GM23338 (cell line): ENCODE data around the gene DNAH9. TPM values are rescaled to one million over a fixed set of nuclear protein-coding genes. Genes with fewer than 3 reads are reported as not detected.

Experiments used
- ATAC-seq: fragments of 200-7000 bp; cut with Tn5 transposase; 3 replicates; pipeline ENCODE4 v1.9.1; 2020
- DNase-seq: peaks from one replicate; pipeline ENCODE4 v3.0.0-alpha.2; 2015; ENCODE audit warnings: low spot score
- H2AFZ ChIP-seq: fragments of 200-600 bp; sonication (generic); 2 replicates; pipeline ENCODE4 v1.8.0; 2016; ENCODE audit warnings: antibody characterized with exemption, mild to moderate bottlenecking, moderate library complexity
- H3F3A ChIP-seq: fragments of 200-600 bp; sonication (generic); replicated peaks from 2 replicates; pipeline ENCODE4 v1.8.0; 2017; ENCODE audit warnings: antibody characterized with exemption, mixed run types, low read depth
- H3K27ac ChIP-seq: fragments of 200-600 bp; sonication (generic); 2 replicates; pipeline ENCODE4 v1.6.1; 2016; ENCODE audit warnings: low read depth
- H3K27me3 ChIP-seq: fragments of 200-600 bp; sonication (generic); 2 replicates; pipeline ENCODE4 v1.8.0; 2016; ENCODE audit warnings: mild to moderate bottlenecking, mixed run types, moderate library complexity; ENCODE audit not compliant: insufficient read depth
- H3K36me3 ChIP-seq: fragments of 200-600 bp; sonication (generic); 2 replicates; pipeline ENCODE4 v1.8.0; 2016; ENCODE audit warnings: mild to moderate bottlenecking; ENCODE audit not compliant: insufficient read depth
- H3K4me1 ChIP-seq: fragments of 200-600 bp; sonication (generic); 2 replicates; pipeline ENCODE4 v1.8.0; 2016; ENCODE audit warnings: mild to moderate bottlenecking, moderate library complexity; ENCODE audit not compliant: insufficient read depth
- H3K4me2 ChIP-seq: fragments of 200-600 bp; sonication (generic); 2 replicates; pipeline ENCODE4 v1.7.1; 2017; ENCODE audit warnings: mixed run types
- H3K4me3 ChIP-seq: fragments of 200-600 bp; sonication (generic); 2 replicates; pipeline ENCODE4 v1.6.1; 2016; ENCODE audit warnings: mixed run types
- H3K79me2 ChIP-seq: fragments of 200-600 bp; sonication (generic); replicated peaks from 2 replicates; pipeline ENCODE4 v1.8.0; 2017; ENCODE audit warnings: mild to moderate bottlenecking; ENCODE audit not compliant: insufficient read depth
- H3K9me2 ChIP-seq: fragments of 200-600 bp; sonication (generic); 2 replicates; pipeline ENCODE4 v1.8.0; 2017; ENCODE audit not compliant: insufficient read depth
- H4K20me1 ChIP-seq: fragments of 200-600 bp; sonication (generic); replicated peaks from 2 replicates; pipeline ENCODE4 v1.8.0; 2017; ENCODE audit warnings: mild to moderate bottlenecking; ENCODE audit not compliant: insufficient read depth
- H3K27ac Mint-ChIP-seq: 2 replicates; pipeline ENCODE4 v1.8.0; 2020; ENCODE audit warnings: inconsistent platforms, mild to moderate bottlenecking, moderate library complexity, mixed read lengths
- H3K27me3 Mint-ChIP-seq: 3 replicates; pipeline ENCODE4 v1.8.0; 2022; ENCODE audit warnings: low read depth, mild to moderate bottlenecking, moderate library complexity, mixed read lengths, inconsistent platforms; ENCODE audit not compliant: insufficient read depth, poor library complexity
- H3K36me3 Mint-ChIP-seq: 3 replicates; pipeline ENCODE4 v1.8.0; 2021; ENCODE audit warnings: low read depth, mild to moderate bottlenecking, inconsistent platforms, moderate library complexity, mixed read lengths
- H3K4me1 Mint-ChIP-seq: 3 replicates; pipeline ENCODE4 v1.8.0; 2020; ENCODE audit warnings: mild to moderate bottlenecking, inconsistent platforms, mixed read lengths
- H3K4me3 Mint-ChIP-seq: 3 replicates; pipeline ENCODE4 v1.8.0; 2021; ENCODE audit warnings: moderate library complexity, mild to moderate bottlenecking, inconsistent platforms, mixed read lengths
- H3K9me3 Mint-ChIP-seq: 3 replicates; pipeline ENCODE4 v1.8.0; 2020; ENCODE audit warnings: moderate library complexity, mild to moderate bottlenecking, inconsistent platforms, mixed read lengths
- CREB1 ChIP-seq: fragments of 250-450 bp; sonication (Bioruptor Pico); IDR thresholded peaks from 2 replicates; pipeline ENCODE4 v1.5.0; 2020; ENCODE audit warnings: low read depth, mild to moderate bottlenecking, moderate library complexity
- CTCF ChIP-seq, 2 experiments: fragments of 200-600 bp in 1 of 2; sonication (generic) in 1 of 2; conservative IDR thresholded peaks; 2 replicates each; pipeline versions ENCODE4 v1.5.1 to v1.6.1; 2016 to 2017; ENCODE audit warnings: antibody characterized with exemption in 2 of 2, low read depth in 2 of 2, mild to moderate bottlenecking in 2 of 2, moderate library complexity in 1 of 2
- EZH2 ChIP-seq: fragments of 200-600 bp; sonication (generic); IDR thresholded peaks from one replicate; pipeline ENCODE4 v1.8.0; 2017; ENCODE audit warnings: antibody characterized with exemption, mild to moderate bottlenecking, low read depth; ENCODE audit not compliant: unreplicated experiment
- EZH2phosphoT487 ChIP-seq: fragments of 200-600 bp; sonication (generic); IDR thresholded peaks from one replicate; pipeline ENCODE4 v1.8.1; 2018; ENCODE audit warnings: antibody characterized with exemption; ENCODE audit not compliant: unreplicated experiment
- NANOG ChIP-seq: IDR thresholded peaks from 2 replicates; pipeline ENCODE4 v1.6.1; 2016; ENCODE audit warnings: antibody characterized with exemption, borderline replicate concordance
- REST ChIP-seq: IDR thresholded peaks from one replicate; pipeline ENCODE4 v1.6.1; 2018; ENCODE audit warnings: antibody characterized with exemption; ENCODE audit not compliant: unreplicated experiment
- STAT1 ChIP-seq: IDR thresholded peaks from one replicate; pipeline ENCODE4 v1.6.1; 2016; ENCODE audit warnings: antibody characterized with exemption; ENCODE audit not compliant: unreplicated experiment
- ZNF331 ChIP-seq: fragments of 250-450 bp; sonication (Bioruptor Pico); IDR thresholded peaks from 2 replicates; pipeline ENCODE4 v1.5.0; 2020; ENCODE audit warnings: low read depth, mild to moderate bottlenecking, moderate library complexity
- polyA plus RNA-seq: library from polyadenylated mRNA; unstranded; fragments of >200 nt; fragmentation: Nextera tagmentation; extraction: Ambion mirVana; gene quantifications from 2 replicates; pipeline ENCODE4 v1.2.1, GENCODE V29; 2016
- total RNA-seq: library from RNA; depleted of rRNA; stranded (reverse); fragments of >200 nt; shearing (Covaris generic); gene quantifications from 2 replicates; pipeline ENCODE4 v1.2.3, GENCODE V29; 2014
- TF ChIP-seq, protein P1 (sequence below): fragments of 250-450 bp; sonication (Bioruptor Pico); IDR thresholded peaks from 2 replicates; pipeline ENCODE4 v1.5.0; 2020; ENCODE audit warnings: mild to moderate bottlenecking, moderate library complexity

DNAH9 gene
- total and polyA plus RNA-seq, 2 experiments from 2014 or later: not detected

GRCh38 chr17:11624976-11625375, 26.7 kb downstream of the DNAH9 start:
- TF ChIP-seq CTCF (conservative IDR thresholded peaks at IDR 0.05; ENCODE audit: low read depth in 2 of 2) (no peak), EZH2 (no peak), EZH2phosphoT487 (no peak), NANOG (no peak), REST (no peak), CREB1 (CRISPR knock-in tag) (no peak), STAT1 (no peak), ZNF331 (CRISPR knock-in tag) (no peak)
- TF ChIP-seq, protein P1, sequence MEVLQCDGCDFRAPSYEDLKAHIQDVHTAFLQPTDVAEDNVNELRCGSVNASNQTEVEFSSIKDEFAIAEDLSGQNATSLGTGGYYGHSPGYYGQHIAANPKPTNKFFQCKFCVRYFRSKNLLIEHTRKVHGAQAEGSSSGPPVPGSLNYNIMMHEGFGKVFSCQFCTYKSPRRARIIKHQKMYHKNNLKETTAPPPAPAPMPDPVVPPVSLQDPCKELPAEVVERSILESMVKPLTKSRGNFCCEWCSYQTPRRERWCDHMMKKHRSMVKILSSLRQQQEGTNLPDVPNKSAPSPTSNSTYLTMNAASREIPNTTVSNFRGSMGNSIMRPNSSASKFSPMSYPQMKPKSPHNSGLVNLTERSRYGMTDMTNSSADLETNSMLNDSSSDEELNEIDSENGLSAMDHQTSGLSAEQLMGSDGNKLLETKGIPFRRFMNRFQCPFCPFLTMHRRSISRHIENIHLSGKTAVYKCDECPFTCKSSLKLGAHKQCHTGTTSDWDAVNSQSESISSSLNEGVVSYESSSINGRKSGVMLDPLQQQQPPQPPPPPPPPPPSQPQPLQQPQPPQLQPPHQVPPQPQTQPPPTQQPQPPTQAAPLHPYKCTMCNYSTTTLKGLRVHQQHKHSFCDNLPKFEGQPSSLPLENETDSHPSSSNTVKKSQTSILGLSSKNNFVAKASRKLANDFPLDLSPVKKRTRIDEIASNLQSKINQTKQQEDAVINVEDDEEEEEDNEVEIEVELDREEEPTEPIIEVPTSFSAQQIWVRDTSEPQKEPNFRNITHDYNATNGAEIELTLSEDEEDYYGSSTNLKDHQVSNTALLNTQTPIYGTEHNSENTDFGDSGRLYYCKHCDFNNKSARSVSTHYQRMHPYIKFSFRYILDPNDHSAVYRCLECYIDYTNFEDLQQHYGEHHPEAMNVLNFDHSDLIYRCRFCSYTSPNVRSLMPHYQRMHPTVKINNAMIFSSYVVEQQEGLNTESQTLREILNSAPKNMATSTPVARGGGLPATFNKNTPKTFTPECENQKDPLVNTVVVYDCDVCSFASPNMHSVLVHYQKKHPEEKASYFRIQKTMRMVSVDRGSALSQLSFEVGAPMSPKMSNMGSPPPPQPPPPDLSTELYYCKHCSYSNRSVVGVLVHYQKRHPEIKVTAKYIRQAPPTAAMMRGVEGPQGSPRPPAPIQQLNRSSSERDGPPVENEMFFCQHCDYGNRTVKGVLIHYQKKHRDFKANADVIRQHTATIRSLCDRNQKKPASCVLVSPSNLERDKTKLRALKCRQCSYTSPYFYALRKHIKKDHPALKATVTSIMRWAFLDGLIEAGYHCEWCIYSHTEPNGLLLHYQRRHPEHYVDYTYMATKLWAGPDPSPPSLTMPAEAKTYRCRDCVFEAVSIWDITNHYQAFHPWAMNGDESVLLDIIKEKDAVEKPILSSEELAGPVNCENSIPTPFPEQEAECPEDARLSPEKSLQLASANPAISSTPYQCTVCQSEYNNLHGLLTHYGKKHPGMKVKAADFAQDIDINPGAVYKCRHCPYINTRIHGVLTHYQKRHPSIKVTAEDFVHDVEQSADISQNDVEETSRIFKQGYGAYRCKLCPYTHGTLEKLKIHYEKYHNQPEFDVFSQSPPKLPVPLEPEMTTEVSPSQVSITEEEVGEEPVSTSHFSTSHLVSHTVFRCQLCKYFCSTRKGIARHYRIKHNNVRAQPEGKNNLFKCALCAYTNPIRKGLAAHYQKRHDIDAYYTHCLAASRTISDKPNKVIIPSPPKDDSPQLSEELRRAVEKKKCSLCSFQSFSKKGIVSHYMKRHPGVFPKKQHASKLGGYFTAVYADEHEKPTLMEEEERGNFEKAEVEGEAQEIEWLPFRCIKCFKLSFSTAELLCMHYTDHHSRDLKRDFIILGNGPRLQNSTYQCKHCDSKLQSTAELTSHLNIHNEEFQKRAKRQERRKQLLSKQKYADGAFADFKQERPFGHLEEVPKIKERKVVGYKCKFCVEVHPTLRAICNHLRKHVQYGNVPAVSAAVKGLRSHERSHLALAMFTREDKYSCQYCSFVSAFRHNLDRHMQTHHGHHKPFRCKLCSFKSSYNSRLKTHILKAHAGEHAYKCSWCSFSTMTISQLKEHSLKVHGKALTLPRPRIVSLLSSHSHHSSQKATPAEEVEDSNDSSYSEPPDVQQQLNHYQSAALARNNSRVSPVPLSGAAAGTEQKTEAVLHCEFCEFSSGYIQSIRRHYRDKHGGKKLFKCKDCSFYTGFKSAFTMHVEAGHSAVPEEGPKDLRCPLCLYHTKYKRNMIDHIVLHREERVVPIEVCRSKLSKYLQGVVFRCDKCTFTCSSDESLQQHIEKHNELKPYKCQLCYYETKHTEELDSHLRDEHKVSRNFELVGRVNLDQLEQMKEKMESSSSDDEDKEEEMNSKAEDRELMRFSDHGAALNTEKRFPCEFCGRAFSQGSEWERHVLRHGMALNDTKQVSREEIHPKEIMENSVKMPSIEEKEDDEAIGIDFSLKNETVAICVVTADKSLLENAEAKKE (CRISPR knock-in tag): no peak
- no peak overlapping the region for H3K4me3 Mint-ChIP-seq

More at GRCh38 chr17:11624976-11625375, 26.7 kb downstream of the DNAH9 start:
- H3K27ac Mint-ChIP-seq: no peak overlapping the region
- no peaks in the 10 kb centered on the region for H3K79me2 ChIP-seq
- no peaks in the 10 kb centered on the region for H3K27me3 ChIP-seq
- H2AFZ ChIP-seq: no peak overlapping the region
- H3K4me3 ChIP-seq: no peak overlapping the region
- no peak for ATAC-seq
- H3K36me3 Mint-ChIP-seq: peaks cover 48% of the 10 kb centered on the region
- H3K4me1 ChIP-seq: no peaks in the 10 kb centered on the region
- DNase-seq: no peak
- H3K36me3 ChIP-seq: no peaks in the 10 kb centered on the region; the same call in 1 of the 2 replicates
- no peaks in the 10 kb centered on the region for H3K4me1 Mint-ChIP-seq
- peaks cover 12% of the 10 kb centered on the region for H3K27me3 Mint-ChIP-seq
- H3K9me2 ChIP-seq: no peaks in the 10 kb centered on the region
- H3F3A ChIP-seq: no peaks in the 10 kb centered on the region
- H3K27ac ChIP-seq: no peak overlapping the region
- no peak overlapping the region for H3K4me2 ChIP-seq
- H4K20me1 ChIP-seq: no peaks in the 10 kb centered on the region
- H3K9me3 Mint-ChIP-seq: peaks cover 36% of the 10 kb centered on the region
